Right ventricle myocardium superior (tissue), 1 donor: ENCODE measurements around the gene OR5A2. TPM values are rescaled to one million over a fixed set of nuclear protein-coding genes. Genes with fewer than 3 reads are reported as not detected.
"Not testable (repeated sequence)": the region's sequence is repeated elsewhere in the genome, so short reads cannot be mapped to it uniquely, and the experiment has no call there.

Source experiments
- ATAC-seq: fragments of 200-7000 bp; cut with Tn5 transposase; one replicate; pipeline ENCODE4 v1.9.1; 2020; ENCODE audit warnings: mild to moderate bottlenecking; ENCODE audit not compliant: poor library complexity
- DNase-seq: peaks from one replicate; pipeline ENCODE4 v3.0.0-alpha.2; 2020
- intact Hi-C: fragments of 100-400 bp; cut with DNase I; formaldehyde crosslinking; loops from one replicate; pipeline ENCODE4 v1.11.2; 2022
- long read RNA-seq: library from polyadenylated mRNA; unstranded; transcript quantifications from one replicate; pipeline ENCODE4 v2.0.0, GENCODE V29; 2021
- total RNA-seq: library from RNA; stranded (reverse); fragmentation: NEBNext Ultra II Directional; extraction: Animal tissue kit (Norgen Biotek cat#: 25700); gene quantifications from one replicate; pipeline ENCODE4 v1.2.1, GENCODE V29; 2021
- donor health status: DM: no; HTN: yes; CAD: no; lungs with severe emphysema.

Gene OR5A2
- not detected for total RNA-seq
- long read RNA-seq = 0 reads

- ATAC-seq (no peak), DNase-seq (no peak)
- intact Hi-C loops = no loop called here
These were observed at the start of gene OR5A2 for GRCh38 chr11:59426361-59427067. Gene OR5A2, minus strand, starts transcription at chr11:59426413. Its CDS starts 3,460 bp downstream, at chr11:59422953.

GRCh38 chr11:59475176-59475575 lies 49.0 kb upstream of the OR5A2 start:
- intact Hi-C loops = no loop called here
- ATAC-seq = no peak
- DNase-seq = no peak

GRCh38 chr11:59473015-59473414 lies 46.8 kb upstream of the OR5A2 start, which contains the start of gene OR4D10:
Gene OR4D10, plus strand, starts transcription at chr11:59473315. Its CDS starts 4,115 bp downstream, at chr11:59477430.
- no peak for DNase-seq
- intact Hi-C loops = no loop called here
- ATAC-seq = no peak

GRCh38 chr11:59463190-59463641 lies 37.0 kb upstream of the OR5A2 start:
- ATAC-seq (no peak), DNase-seq (no peak)
- intact Hi-C loops = no loop called here

GRCh38 chr11:59459916-59460315 lies 33.7 kb upstream of the OR5A2 start:
- intact Hi-C loops = no loop called here
- ATAC-seq (no peak), DNase-seq (no peak)

GRCh38 chr11:59456661-59457060 lies 30.4 kb upstream of the OR5A2 start, which contains the start of gene OR4D6:
Gene OR4D6, plus strand, starts transcription at chr11:59456961. Its CDS starts 0 bp downstream, at chr11:59456961.
- ATAC-seq (no peak), DNase-seq (no peak)
- intact Hi-C loops = no loop called here

- no peak for DNase-seq
- ATAC-seq = no peak
- intact Hi-C loops = no loop called here
These were observed 22.3 kb upstream of the OR5A2 start for GRCh38 chr11:59448484-59448883.

GRCh38 chr11:59445624-59446023 lies 19.4 kb upstream of the OR5A2 start:
- DNase-seq, ATAC-seq, intact Hi-C loops: not testable (repeated sequence)

- DNase-seq = no peak
- intact Hi-C loops = no loop called here
- no peak for ATAC-seq
These were observed 11.6 kb upstream of the OR5A2 start for GRCh38 chr11:59437770-59438169.

- intact Hi-C loops = no loop called here
- ATAC-seq (no peak), DNase-seq (no peak)
These were observed 10.0 kb upstream of the OR5A2 start, which contains the start of gene OR5A1 for GRCh38 chr11:59436169-59436568. Gene OR5A1, plus strand, starts transcription at chr11:59436469. Its CDS starts 6,700 bp downstream, at chr11:59443169.

- no peak for ATAC-seq
- DNase-seq = no peak
- intact Hi-C loops = no loop called here
These were observed 3.8 kb upstream of the OR5A2 start for GRCh38 chr11:59429924-59430516.

GRCh38 chr11:59427068-59427382 lies 812 bp upstream of the OR5A2 start:
- DNase-seq (no peak), ATAC-seq (no peak)
- intact Hi-C loops = no loop called here

GRCh38 chr11:59425131-59425530 lies 1.1 kb downstream of the OR5A2 start:
- intact Hi-C loops = no loop called here
- DNase-seq = no peak
- no peak for ATAC-seq

GRCh38 chr11:59423835-59424234 lies 2.4 kb downstream of the OR5A2 start:
- ATAC-seq = no peak
- intact Hi-C loops = no loop called here
- no peak for DNase-seq

- DNase-seq (no peak), ATAC-seq (no peak)
- intact Hi-C loops = no loop called here
These were observed 8.1 kb downstream of the OR5A2 start for GRCh38 chr11:59418156-59418555.

GRCh38 chr11:59417023-59417422 lies 9.2 kb downstream of the OR5A2 start:
- intact Hi-C loops = no loop called here
- ATAC-seq (no peak), DNase-seq (no peak)

- ATAC-seq (no peak), DNase-seq (no peak)
- intact Hi-C loops = no loop called here
These were observed 9.6 kb downstream of the OR5A2 start for GRCh38 chr11:59416613-59417012.

GRCh38 chr11:59415111-59415510 lies 11.1 kb downstream of the OR5A2 start:
- DNase-seq = no peak
- no peak for ATAC-seq
- intact Hi-C loops = no loop called here

- DNase-seq (no peak), ATAC-seq (no peak)
- intact Hi-C loops = no loop called here
These were observed 12.6 kb downstream of the OR5A2 start for GRCh38 chr11:59413646-59414045.

- ATAC-seq (no peak), DNase-seq (no peak)
- intact Hi-C loops = no loop called here
These were observed 22.7 kb downstream of the OR5A2 start for GRCh38 chr11:59403546-59403945.

- intact Hi-C loops = no loop called here
- ATAC-seq = no peak
These were observed 25.0 kb downstream of the OR5A2 start for GRCh38 chr11:59401262-59401552.

More at GRCh38 chr11:59401262-59401552, 25.0 kb downstream of the OR5A2 start:
- no peak for DNase-seq
